ENCODE measurements around the gene INTS7. TPM values are rescaled to one million over a fixed set of nuclear protein-coding genes. Genes with fewer than 3 reads are reported as not detected.

The INTS7 gene
- total RNA-seq, 5 donors from 2014 or later (not counting 1 experiment from before 2014, with no cell fraction given): 8.5 to 12.2 (median 8.8) TPM

DNA sequence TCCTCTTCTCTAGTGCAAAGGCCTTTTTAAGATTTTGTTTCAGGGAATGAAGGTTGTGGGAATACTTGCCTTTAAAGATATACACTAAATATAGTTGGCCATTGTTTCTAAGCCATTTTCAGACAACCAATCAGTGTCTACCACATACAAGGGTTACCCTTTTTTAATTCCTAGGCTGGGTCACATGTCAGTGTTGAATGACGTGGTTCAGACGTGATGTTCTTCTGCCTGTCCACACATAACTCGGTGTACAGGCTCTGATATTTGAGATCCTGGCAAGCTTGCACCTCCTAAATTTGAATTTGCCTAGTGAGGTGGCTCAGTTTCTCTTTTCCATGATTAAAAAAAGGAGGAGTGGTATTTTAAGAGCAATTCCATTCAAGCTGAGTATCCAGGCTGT lies 39.0 kb upstream of the INTS7 start:
- no peak overlapping the region for H3K4me3 Mint-ChIP-seq

DNA sequence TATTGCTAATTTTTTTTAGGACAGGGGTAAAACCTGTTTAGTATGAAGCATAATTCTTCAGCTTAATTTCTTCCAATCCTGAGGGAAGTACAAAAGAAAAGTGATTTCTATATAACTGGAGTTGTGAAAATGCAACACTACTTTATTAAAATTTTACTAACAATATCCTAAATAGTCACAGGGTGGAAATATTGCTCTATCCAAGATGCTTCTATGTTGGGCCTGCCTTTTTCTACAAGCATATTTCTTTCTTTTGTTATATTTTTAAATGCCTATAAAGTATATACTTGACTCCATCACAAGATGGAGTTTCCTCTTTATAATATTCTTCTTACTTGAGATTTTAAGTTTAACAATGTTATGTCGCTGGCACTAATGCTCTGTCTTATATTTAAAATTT lies 38.1 kb upstream of the INTS7 start:
- ATAC-seq (replicated peaks in 1 of 4) (no peak), DNase-seq (peak in 1 of 35 experiments; percentile 14)
- Mint-ChIP-seq H3K36me3 (no peaks in the 10 kb centered on the region), H3K4me3 (no peak overlapping the region), H3K4me1 (no peaks in the 10 kb centered on the region), H3K9me3 (no peaks in the 10 kb centered on the region), H3K27ac (no peak overlapping the region), H3K27me3 (no peaks in the 10 kb centered on the region)
- WGBS (ENCODE audit: insufficient coverage): no CpG with 5 or more reads among the region's 1 CpG
- Histone ChIP-seq H3K4me1 (ENCODE audit: control insufficient read depth in 1 of 2, extremely low read depth in 1 of 2, insufficient read depth in 2 of 2, low read length in 2 of 2) (no peaks in the 10 kb centered on the region), H3K27me3 (replicated peaks in 1 of 2; ENCODE audit: control insufficient read depth in 2 of 2, extremely low read depth in 1 of 2, insufficient read depth in 2 of 2, low read length in 1 of 2) (no peaks in the 10 kb centered on the region), H3K36me3 (ENCODE audit: control insufficient read depth in 2 of 2, extremely low read depth in 1 of 2, insufficient read depth in 1 of 2, low read length in 1 of 2) (no peaks in the 10 kb centered on the region), H3K4me3 (ENCODE audit: control insufficient read depth in 1 of 2, extremely low read depth in 1 of 2, low read length in 1 of 2) (no peak overlapping the region), H3K9me3 (no peaks in the 10 kb centered on the region), H3K27ac (ENCODE audit: low read length) (no peak overlapping the region)
- POLR2A ChIA-PET: no interaction called here
- CTCF ChIA-PET: interaction anchor here (0.6 to 4.5 kb wide), 8 partner anchors 11 to 384 kb away, joined by 3 to 133 read pairs (median 5); partner anchors contain the start of genes DTL (in 1 of the 2) and INTS7 (in 1 of the 2)

More for the DNA sequence above, 39.0 kb upstream of the INTS7 start:
- 100% methylated on average over 3 of the region's 3 CpGs for WGBS (ENCODE audit: insufficient coverage)
- no peaks in the 10 kb centered on the region for H3K4me1 ChIP-seq (ENCODE audit: control insufficient read depth in 1 of 2, extremely low read depth in 1 of 2, insufficient read depth in 2 of 2, low read length in 2 of 2)
- Mint-ChIP-seq H3K9me3 (no peaks in the 10 kb centered on the region), H3K4me1 (no peaks in the 10 kb centered on the region), H3K36me3 (no peaks in the 10 kb centered on the region), H3K27ac (no peak overlapping the region), H3K27me3 (no peaks in the 10 kb centered on the region)
- no peak for DNase-seq
- no peaks in the 10 kb centered on the region for H3K36me3 ChIP-seq (ENCODE audit: control insufficient read depth in 2 of 2, extremely low read depth in 1 of 2, insufficient read depth in 1 of 2, low read length in 1 of 2)
- H3K9me3 ChIP-seq: no peaks in the 10 kb centered on the region
- no peak overlapping the region for H3K27ac ChIP-seq (ENCODE audit: low read length)
- no peaks in the 10 kb centered on the region for H3K27me3 ChIP-seq (replicated peaks in 1 of 2; ENCODE audit: control insufficient read depth in 2 of 2, extremely low read depth in 1 of 2, insufficient read depth in 2 of 2, low read length in 1 of 2)
- POLR2A ChIA-PET: interaction anchor here in 1 of 2 donors (0.6 kb wide), 1 partner anchor 366 kb away, joined by 6 read pairs; no protein-coding TSS in a partner anchor
- CTCF ChIA-PET: no interaction called here
- ATAC-seq (replicated peaks in 1 of 4): no peak
- no peak overlapping the region for H3K4me3 ChIP-seq (ENCODE audit: control insufficient read depth in 1 of 2, extremely low read depth in 1 of 2, low read length in 1 of 2)

DNA sequence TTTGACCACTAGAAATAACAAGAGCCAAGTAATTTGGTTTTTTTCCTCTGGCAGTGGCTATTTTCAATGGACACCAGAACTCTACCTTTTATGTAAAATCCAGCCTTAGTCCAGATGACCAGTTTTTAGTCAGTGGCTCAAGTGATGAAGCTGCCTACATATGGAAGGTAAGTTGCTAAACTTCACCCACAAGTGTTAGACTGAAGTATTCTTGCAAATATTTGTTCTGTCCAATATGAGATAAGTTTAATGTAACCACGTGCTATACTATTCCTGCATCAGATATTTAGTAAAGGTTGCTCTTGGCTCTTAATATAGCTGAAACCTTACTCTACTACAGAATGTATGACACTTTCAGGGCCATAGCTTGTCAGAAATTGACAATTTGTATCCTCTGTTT lies 36.7 kb upstream of the INTS7 start:
- no peaks in the 10 kb centered on the region for H3K9me3 Mint-ChIP-seq
- Histone ChIP-seq H3K27me3 (replicated peaks in 1 of 2; ENCODE audit: control insufficient read depth in 2 of 2, extremely low read depth in 1 of 2, insufficient read depth in 2 of 2, low read length in 1 of 2) (no peaks in the 10 kb centered on the region), H3K36me3 (ENCODE audit: control insufficient read depth in 2 of 2, extremely low read depth in 1 of 2, insufficient read depth in 1 of 2, low read length in 1 of 2) (no peaks in the 10 kb centered on the region), H3K4me3 (ENCODE audit: control insufficient read depth in 1 of 2, extremely low read depth in 1 of 2, low read length in 1 of 2) (no peak overlapping the region), H3K27ac (ENCODE audit: low read length) (no peak overlapping the region), H3K4me1 (ENCODE audit: control insufficient read depth in 1 of 2, extremely low read depth in 1 of 2, insufficient read depth in 2 of 2, low read length in 2 of 2) (no peaks in the 10 kb centered on the region), H3K9me3 (no peaks in the 10 kb centered on the region)
- no peak overlapping the region for H3K4me3 Mint-ChIP-seq
- H3K4me1 Mint-ChIP-seq: no peaks in the 10 kb centered on the region
- WGBS (ENCODE audit: insufficient coverage): no CpG with 5 or more reads among the region's 1 CpG
- POLR2A ChIA-PET: interaction anchor here (0.5 kb wide), 2 partner anchors 399 to 582 kb away, joined by 3 to 4 read pairs; no protein-coding TSS in a partner anchor
- H3K36me3 Mint-ChIP-seq: no peaks in the 10 kb centered on the region
- no peak for ATAC-seq (replicated peaks in 1 of 4)
- DNase-seq: no peak
- H3K27ac Mint-ChIP-seq: no peak overlapping the region
- H3K27me3 Mint-ChIP-seq: no peaks in the 10 kb centered on the region
- CTCF ChIA-PET: interaction anchor here (0.6 to 4.5 kb wide), 15 partner anchors 9 to 391 kb away, joined by 3 to 133 read pairs (median 16); partner anchors contain the start of genes DTL (in 1 of the 2), INTS7 (in 1 of the 2) and PPP2R5A (in 1 of the 2)

DNA sequence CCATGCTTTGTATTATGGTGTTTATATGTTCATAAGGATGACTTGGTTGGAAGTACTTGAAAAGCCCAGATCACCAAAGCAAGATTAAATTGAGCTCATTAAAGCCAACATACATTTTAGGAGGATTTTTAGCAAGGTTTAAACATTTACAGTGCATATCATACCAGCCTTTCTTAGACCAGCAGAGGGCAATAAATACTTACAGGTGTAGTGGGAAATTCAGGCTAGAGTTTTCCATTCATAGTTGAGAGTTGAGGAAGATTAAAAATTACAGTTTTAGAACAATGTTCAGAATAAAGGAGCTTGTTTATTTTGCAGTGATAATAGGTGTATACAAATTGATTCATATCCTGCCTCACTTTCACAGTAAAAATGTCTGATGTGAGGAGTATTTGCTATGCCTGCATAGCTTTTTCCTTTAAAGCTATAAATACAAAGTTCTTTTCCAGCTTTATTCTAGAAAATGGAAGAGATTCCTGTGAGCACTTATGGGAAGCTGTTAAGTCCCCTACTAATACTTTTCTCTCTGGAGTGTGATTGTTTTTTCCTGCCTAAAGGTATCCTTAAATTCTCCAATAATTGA lies 35.5 kb upstream of the INTS7 start:
- Histone ChIP-seq H3K9me3 (no peaks in the 10 kb centered on the region), H3K27ac (ENCODE audit: low read length) (no peak overlapping the region), H3K4me1 (ENCODE audit: control insufficient read depth in 1 of 2, extremely low read depth in 1 of 2, insufficient read depth in 2 of 2, low read length in 2 of 2) (no peaks in the 10 kb centered on the region), H3K4me3 (ENCODE audit: control insufficient read depth in 1 of 2, extremely low read depth in 1 of 2, low read length in 1 of 2) (no peak overlapping the region), H3K27me3 (replicated peaks in 1 of 2; ENCODE audit: control insufficient read depth in 2 of 2, extremely low read depth in 1 of 2, insufficient read depth in 2 of 2, low read length in 1 of 2) (no peaks in the 10 kb centered on the region), H3K36me3 (ENCODE audit: control insufficient read depth in 2 of 2, extremely low read depth in 1 of 2, insufficient read depth in 1 of 2, low read length in 1 of 2) (no peaks in the 10 kb centered on the region)
- no peaks in the 10 kb centered on the region for H3K9me3 Mint-ChIP-seq
- no peak overlapping the region for H3K27ac Mint-ChIP-seq
- no peak overlapping the region for H3K4me3 Mint-ChIP-seq
- no peaks in the 10 kb centered on the region for H3K4me1 Mint-ChIP-seq
- no peaks in the 10 kb centered on the region for H3K36me3 Mint-ChIP-seq
- CTCF ChIA-PET: interaction anchor here (0.6 to 4.5 kb wide), 72 partner anchors 8 to 1169 kb away, joined by 3 to 133 read pairs (median 4); partner anchors contain the start of genes DTL (in 2 of the 2), INTS7 (in 2 of the 2), NENF (in 1 of the 2) and PPP2R5A (in 1 of the 2)
- ATAC-seq (replicated peaks in 1 of 4): peak; percentile 58 to 75 (median 68)
- no peaks in the 10 kb centered on the region for H3K27me3 Mint-ChIP-seq
- POLR2A ChIA-PET: interaction anchor here in 1 of 2 donors (0.6 to 0.7 kb wide), 3 partner anchors 215 to 261 kb away, joined by 3 to 10 read pairs (median 3); no protein-coding TSS in a partner anchor
- peak in 1 of 35 experiments; percentile 68 for DNase-seq

DNA sequence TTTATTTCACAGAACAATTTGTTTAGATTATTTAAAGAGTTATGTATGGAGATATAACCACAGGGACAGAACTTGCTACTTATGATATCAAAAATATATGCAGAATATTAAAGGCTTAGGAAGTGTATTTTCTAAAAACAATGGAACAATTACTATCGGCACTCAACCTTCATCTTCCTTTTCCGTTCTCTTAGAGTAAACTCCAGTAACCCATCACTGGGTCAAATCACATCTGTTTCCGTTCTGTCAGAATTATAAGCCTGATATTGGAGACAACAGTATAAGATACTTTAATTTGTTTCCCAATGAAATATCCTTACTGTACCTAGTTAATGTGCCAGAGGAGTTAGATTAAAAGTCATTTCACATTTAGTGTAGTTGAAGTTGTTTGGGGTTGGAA lies 32.4 kb upstream of the INTS7 start:
- no peaks in the 10 kb centered on the region for H3K36me3 Mint-ChIP-seq
- Histone ChIP-seq H3K4me3 (ENCODE audit: control insufficient read depth in 1 of 2, extremely low read depth in 1 of 2, low read length in 1 of 2) (no peak overlapping the region), H3K9me3 (no peaks in the 10 kb centered on the region), H3K27me3 (replicated peaks in 1 of 2; ENCODE audit: control insufficient read depth in 2 of 2, extremely low read depth in 1 of 2, insufficient read depth in 2 of 2, low read length in 1 of 2) (no peaks in the 10 kb centered on the region), H3K27ac (ENCODE audit: low read length) (no peak overlapping the region), H3K36me3 (ENCODE audit: control insufficient read depth in 2 of 2, extremely low read depth in 1 of 2, insufficient read depth in 1 of 2, low read length in 1 of 2) (no peaks in the 10 kb centered on the region), H3K4me1 (ENCODE audit: control insufficient read depth in 1 of 2, extremely low read depth in 1 of 2, insufficient read depth in 2 of 2, low read length in 2 of 2) (no peaks in the 10 kb centered on the region)
- ATAC-seq (replicated peaks in 1 of 4) (no peak), DNase-seq (no peak)
- H3K27me3 Mint-ChIP-seq: no peaks in the 10 kb centered on the region
- no peak overlapping the region for H3K27ac Mint-ChIP-seq
- ChIA-PET POLR2A (no interaction called here), CTCF (interaction anchor here in 1 of 2 donors (2.7 kb wide), 1 partner anchor 389 kb away, joined by 14 read pairs; no protein-coding TSS in a partner anchor)
- no peaks in the 10 kb centered on the region for H3K4me1 Mint-ChIP-seq
- no peak overlapping the region for H3K4me3 Mint-ChIP-seq
- no CpG with 5 or more reads among the region's 3 CpGs for WGBS (ENCODE audit: insufficient coverage)
- H3K9me3 Mint-ChIP-seq: no peaks in the 10 kb centered on the region

GRCh38 chr1:212062832-212063438 lies 27.6 kb upstream of the INTS7 start:
- CTCF ChIA-PET: interaction anchor here (0.7 to 3.7 kb wide), 17 partner anchors 8 to 395 kb away, joined by 3 to 48 read pairs (median 7); partner anchors contain the start of genes DTL (in 1 of the 2) and INTS7 (in 1 of the 2)
- DNase-seq: peak in 1 of 35 experiments; percentile 52

More at GRCh38 chr1:212062832-212063438, 27.6 kb upstream of the INTS7 start:
- H3K9me3 Mint-ChIP-seq: peaks cover under 1 to 3% (median 2%) of the 10 kb centered on the region in 3 donors
- no peaks in the 10 kb centered on the region for H3K9me3 ChIP-seq
- H3K4me1 Mint-ChIP-seq: no peaks in the 10 kb centered on the region
- POLR2A ChIA-PET: no interaction called here
- no peak overlapping the region for H3K27ac Mint-ChIP-seq
- peak in 3 of 4 experiments; percentile 43 to 54 (median 47) for ATAC-seq (replicated peaks in 1 of 4)
- no peak overlapping the region for H3K4me3 Mint-ChIP-seq
- no peaks in the 10 kb centered on the region for H3K36me3 ChIP-seq (ENCODE audit: control insufficient read depth in 2 of 2, extremely low read depth in 1 of 2, insufficient read depth in 1 of 2, low read length in 1 of 2)
- H3K4me1 ChIP-seq (ENCODE audit: control insufficient read depth in 1 of 2, extremely low read depth in 1 of 2, insufficient read depth in 2 of 2, low read length in 2 of 2): no peaks in the 10 kb centered on the region
- no peaks in the 10 kb centered on the region for H3K27me3 ChIP-seq (replicated peaks in 1 of 2; ENCODE audit: control insufficient read depth in 2 of 2, extremely low read depth in 1 of 2, insufficient read depth in 2 of 2, low read length in 1 of 2)
- WGBS (ENCODE audit: insufficient coverage): no CpG with 5 or more reads among the region's 5 CpGs
- no peaks in the 10 kb centered on the region for H3K27me3 Mint-ChIP-seq
- H3K4me3 ChIP-seq (ENCODE audit: control insufficient read depth in 1 of 2, extremely low read depth in 1 of 2, low read length in 1 of 2): no peak overlapping the region
- no peak overlapping the region for H3K27ac ChIP-seq (ENCODE audit: low read length)
- H3K36me3 Mint-ChIP-seq: peaks cover 4% of the 10 kb centered on the region
